Stimulated activated CD4-positive, alpha-beta T cell treated with anti-CD3 and anti-CD28 coated beads, Interleukin-2, amount 100 ng/mL, for 24 hours (primary cell): ENCODE measurements around the gene NDUFV3.
"Not testable (repeated sequence)": the region's sequence is repeated elsewhere in the genome, so short reads cannot be mapped to it uniquely, and the experiment has no call there.

Experiments used
- DNase-seq, 2 donors: peaks; one replicate each; pipeline ENCODE4 v3.0.0-alpha.2; 2020

The NDUFV3 gene

DNA sequence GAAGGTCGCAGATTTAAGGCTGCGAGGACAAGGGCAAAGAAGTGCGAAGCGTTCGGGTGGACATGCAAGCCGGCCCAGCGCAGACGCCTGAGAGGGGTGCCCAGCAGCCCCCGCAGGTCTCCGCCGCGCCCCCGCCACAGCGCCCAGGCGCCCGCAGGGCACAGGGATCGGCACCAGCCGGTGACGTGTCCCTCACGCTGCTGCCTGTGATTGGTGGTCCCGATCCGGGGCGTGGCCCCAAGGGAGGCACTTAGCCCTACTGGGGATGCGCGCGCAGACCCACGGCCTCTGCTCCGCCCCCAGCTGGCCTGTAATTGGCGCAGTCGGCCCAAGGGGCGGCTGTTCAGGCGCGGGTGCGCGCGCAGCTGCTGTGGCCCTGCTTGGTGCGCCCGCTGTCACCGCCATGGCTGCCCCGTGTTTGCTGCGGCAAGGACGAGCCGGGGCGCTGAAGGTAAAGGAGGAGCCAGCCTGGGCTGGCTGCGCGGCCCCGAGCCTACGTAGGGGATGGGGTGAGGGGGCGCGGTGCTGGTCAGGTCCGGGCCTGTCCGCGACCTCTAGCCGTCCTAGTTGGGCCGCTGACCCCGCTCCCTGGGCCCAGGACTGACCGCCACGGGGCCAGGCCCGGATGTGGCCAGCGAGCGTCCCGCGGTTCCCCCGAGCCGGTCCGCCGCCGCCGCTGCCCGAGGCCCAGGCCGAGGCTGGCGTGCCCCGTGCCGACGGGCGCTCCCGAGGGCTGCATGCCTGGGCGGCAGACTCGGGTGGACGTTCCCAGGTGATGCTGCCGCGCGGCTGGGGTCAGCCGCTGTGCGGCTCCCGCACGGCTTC, at the start of gene NDUFV3:
Gene NDUFV3, plus strand, starts transcription at position 379 of the 825 bp plus-strand sequence. Its CDS starts 25 bp downstream, at position 404.
- peak; percentile 100 for DNase-seq

DNA sequence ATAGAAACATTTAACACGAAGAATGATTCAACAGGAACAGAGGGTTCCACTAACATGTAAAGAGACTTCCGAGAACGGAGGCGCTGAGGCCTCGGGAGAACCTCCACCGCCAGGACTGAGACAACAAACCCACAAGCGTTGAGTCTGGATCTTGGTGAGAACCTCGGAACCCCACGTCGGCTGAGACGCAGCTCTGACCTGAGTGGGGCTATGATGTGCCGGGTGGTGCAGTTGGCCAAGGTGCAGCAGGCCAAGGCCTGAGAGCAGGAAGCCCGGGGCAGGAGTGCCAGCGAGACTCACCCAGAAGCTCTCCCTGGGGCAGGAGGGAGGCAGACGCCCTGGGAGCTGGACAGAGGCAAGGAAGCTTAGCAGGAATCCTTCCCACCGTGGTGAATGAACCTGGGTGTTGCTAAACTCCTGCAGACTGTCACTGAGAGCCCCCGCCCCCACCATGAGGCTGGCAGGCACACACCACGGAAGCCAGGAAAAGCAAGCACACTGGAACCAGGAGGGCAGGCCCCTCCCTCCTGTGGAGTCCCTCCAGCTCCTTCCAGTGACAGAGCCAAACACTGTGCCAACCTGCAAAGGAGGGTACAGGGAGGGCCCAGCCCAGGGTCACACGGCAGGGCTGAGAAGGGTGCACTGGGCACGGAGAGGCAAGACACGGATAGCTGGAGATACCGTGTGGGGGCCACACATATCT, 48.5 kb upstream of the NDUFV3 start:
- DNase-seq, result no peak

DNA sequence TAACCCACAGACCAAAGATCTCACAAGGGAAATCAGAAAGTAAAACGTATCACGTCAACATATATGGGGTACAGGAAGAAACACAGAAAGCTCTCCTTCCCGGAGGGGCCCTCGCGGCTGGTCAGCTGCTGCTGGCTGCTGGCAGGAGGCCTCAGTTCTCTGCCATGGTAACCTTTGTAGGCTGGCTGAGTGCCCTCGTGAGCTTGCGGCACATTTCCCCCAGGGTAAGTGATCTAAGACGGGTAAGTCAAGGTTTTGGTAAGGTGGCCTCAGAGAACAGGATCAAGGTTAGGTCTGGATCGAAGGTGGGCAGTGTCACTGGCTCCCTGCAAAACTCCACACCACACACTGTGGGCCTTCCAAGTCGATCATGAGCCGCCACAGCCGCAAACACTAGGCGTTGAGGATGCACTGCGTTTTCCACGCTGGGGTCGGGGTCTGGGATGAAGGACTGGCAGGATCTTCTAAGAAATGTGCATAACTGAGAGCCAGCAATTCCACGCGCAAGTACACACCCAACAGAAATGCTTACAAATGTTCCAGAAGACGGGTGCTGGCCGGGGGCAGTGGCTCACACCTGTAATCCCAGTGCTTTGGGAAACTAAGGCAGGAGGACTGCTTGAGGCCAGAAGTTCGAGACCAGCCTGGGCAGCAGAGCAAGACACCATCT, 47.7 kb upstream of the NDUFV3 start:
- DNase-seq, result no peak

DNA sequence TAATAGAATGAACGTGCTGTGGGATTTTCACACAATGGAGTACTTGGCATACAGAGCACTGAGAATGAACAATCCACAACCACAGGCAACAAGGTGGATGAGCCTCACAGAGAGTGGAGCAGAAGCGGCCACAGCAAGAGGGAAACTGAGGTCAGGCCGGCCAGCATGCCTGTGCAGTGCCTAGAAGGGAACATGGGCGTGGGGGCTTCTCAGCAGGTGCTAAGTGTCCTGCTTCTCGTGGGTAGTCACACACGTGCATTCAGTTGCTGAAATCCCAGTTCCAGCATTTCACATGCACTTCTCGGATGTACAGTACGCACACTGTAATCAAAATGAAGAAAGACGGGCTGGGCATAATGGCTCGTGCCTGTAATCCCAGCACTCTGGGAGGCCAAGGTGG, 46.9 kb upstream of the NDUFV3 start:
- DNase-seq, result no peak

DNA sequence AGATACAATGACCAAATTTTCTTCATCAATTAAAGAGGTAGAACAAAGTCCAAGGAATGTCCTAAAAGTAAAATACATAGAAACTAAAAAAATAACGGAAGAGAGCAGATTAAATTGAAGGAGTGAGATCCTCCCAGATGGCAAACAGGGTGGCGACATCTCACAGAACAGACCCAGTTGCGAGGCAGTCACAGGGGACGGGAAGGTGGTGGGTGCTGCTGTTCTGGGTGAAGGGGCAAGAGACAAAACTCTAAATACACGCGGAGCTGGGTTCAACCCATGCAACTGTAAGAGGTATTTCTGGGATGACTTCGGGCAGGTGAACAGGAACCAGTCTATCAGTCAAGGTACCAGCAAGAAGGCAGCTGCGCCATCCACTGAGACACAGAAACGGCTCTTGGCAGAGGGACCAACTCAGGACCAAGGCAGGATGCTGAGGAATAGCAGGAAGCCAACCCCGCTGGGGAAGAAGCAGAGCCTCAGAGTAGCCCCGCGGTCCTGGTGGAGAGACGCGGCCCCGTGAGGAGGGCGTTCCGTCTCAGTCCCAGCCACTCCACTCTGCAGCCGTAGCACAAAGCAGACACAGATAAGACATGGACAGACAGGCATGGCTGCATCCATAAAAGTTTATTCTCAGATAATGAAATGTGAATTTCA, 45.9 kb upstream of the NDUFV3 start:
- DNase-seq, result no peak

DNA sequence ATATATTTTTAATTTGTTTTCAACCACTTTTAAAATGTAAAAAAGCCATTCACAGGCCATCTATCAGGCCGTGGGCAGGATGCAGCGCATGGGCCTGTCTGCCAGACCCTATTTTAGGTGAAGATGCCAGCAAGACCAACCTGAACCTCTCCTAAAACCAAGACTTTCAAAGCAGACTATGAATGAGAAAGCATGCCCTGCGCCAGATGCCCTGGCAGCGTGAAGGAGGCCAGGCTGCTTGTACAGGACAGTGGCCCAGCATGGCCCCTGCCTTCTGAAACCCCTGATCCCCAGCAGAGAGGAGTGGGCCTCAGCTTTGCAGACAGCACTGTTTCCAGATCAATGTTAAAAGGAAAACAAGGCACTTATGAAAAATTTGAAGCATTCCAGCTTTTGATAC, 45.4 kb upstream of the NDUFV3 start:
- no peak for DNase-seq

DNA sequence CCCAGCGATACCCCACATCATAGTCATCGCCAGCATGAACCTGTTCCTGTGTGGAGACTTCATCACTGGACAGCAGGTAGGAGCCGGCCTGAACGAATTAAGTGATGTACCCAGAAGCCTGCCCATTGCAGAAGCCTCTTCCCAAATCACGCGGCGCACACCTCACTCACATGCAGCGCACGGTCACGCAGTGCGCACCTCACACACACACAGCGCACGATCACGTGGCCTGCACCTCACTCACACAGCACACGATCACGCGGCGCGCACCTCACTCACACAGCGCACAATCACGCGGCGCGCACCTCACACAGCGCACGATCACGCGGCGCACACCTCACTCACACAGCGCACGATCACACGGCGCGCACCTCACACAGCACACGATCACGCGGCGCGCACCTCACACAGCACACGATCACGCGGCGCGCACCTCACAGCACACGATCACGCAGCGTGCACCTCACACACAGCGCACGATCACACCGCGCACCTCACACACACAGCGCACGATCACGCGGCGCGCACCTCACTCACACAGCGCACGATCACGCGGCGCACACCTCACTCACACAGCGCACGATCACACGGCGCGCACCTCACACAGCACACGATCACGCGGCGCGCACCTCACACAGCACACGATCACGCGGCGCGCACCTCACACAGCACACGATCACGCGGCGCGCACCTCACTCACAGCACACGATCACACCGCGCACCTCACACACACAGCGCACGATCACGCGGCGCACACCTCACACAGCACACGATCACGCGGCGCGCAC, 44.8 kb upstream of the NDUFV3 start:
- DNase-seq, result not testable (repeated sequence)

DNA sequence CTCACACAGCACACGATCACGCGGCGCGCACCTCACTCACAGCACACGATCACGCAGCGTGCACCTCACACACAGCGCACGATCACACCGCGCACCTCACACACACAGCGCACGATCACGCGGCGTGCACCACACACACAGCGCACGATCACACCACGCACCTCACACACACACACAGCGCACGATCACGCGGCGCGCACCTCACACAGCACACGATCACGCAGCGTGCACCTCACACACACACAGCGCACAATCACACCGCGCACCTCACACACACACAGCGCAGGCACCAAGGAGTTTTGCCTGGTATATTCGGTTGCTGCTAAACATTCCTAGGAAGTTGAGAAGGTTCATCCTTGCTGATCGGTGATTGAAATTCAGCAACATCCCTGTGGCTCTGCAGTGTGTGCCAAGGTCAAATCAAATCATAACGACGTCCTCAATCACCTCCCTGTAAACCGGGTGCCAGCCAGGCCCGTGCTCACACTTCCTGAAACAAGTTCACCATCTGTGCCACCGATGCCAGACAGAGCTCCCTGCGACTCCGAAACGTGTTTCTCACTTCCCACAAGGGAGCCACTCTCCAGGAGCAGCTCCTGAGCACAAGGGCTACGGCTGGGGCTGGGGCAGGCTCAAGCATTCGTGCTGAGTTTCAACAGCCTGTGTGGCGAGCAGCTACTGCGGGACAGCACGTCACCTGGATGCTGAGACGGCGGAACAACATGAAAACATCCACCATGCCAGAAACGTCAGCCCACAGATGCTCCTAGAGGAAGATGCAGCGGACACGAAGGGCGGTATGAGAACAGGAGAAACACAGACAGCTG, 44.0 kb upstream of the NDUFV3 start:
- DNase-seq, result no peak

DNA sequence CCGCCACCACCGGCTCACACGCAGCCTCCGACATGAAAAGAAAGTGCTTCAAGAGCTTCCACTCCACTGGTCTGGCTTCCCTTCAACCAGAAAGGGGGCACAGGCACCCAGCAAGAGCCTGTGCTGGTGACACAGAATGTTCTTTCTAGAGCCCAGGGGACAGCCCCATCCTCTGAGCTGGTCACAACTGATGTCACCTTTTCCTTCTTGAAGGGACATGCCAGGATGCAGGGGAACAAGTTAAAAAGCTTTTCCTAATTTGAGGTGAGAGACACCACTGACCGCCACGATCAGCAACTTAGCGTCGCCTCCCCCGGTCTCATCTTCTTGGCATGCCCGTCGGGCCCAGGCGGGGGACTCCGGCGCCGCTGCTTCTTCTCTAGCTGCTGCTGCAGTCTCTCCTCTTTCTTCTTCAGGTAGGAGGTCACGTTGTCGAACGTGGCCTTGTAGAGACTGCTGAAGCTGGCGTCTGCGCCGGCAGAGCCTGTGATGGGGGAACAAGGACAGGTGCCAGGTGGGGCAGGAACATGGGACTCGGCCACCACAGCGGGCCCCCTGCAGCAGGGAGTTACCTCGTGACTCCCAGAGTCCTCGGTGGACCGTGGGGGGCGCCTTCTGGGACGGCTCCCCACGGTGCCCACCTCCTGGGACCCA, 43.2 kb upstream of the NDUFV3 start:
- no peak for DNase-seq

DNA sequence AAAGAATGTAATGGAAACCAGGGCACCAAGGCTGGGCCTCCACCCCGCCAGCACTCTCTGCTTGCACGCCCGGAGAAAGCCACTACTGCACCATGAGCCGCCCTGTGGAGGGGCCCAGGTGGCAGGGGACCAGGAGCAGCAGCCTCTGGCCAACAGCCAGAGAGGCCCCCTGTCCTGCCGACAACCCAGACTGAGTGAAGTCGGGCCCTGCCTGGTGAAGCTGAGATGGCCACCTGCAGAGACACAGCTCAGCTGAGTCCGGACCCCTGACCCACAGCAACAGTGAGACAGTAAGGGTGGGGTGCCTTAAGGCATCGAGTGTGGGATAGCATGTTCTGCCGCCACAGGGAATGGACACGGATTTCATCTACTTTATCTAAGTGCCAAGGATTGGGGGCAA, 42.6 kb upstream of the NDUFV3 start:
- no peak for DNase-seq

DNA sequence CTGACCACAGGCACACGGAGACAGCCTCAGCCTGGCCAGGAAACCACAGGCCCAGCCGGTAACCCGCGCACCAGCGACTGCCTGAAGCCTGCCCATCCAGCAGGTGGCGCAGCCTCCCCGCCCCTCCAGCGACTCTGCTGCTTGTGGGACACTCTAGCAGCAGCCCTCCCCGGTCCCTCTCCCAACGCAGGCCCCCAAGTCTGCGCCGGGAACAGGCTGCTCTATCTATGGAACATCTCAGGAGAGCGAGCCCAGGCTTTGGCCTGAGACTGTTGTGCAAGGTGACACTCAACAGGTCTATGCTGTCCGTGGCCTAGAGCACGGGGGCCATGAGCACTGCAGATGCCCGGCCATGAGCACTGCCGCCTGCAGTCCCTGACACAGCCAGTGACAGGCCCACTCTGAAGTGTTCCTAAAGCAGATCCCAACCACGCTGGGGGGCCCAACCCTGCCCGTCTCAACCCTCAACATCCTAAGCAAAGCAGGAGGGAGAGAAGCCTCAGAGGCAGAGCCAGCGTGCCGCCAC, 42.2 kb upstream of the NDUFV3 start:
- DNase-seq, result peak in 1 of 2 donors; percentile 54

DNA sequence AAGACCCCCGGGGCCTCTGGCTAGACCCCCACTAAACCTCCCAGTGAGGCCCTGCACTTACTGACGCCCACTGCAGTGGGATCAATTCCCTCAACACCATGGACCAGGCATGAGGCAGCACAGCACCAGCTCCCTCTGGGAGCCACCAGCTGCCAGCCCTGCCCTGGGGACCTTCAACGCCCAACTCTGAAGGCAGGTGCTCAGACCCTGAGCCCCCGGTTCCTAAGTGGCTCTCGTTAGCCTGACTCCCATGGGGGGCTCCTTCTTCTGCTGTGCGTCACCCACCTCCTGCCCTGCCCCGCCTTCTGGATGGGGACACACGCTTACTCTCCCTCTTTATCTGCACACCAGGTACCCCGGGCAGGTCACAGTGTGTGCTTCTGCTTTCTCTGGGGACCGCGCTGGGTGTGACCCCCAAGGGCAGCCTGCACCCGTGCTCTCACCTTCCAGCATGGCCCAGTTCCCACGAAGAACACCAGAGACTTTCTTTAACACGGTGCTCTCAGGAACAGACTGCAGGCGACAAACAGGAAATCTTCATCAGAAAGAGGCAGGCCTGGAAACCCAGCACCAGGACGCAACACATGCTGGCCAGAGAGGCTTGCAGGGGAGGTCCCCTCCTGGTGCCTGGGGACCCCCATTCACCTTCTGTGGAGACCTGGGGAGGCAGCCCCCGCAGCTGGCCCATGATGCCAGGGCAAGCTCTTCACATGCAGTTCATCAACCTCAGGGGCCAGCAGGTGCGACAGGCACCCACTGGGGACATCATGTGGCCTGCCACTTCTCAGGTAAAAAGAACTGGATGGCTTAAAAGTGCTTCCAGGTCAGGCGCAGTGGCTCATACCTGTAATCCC, 41.1 kb upstream of the NDUFV3 start:
- no peak for DNase-seq

DNA sequence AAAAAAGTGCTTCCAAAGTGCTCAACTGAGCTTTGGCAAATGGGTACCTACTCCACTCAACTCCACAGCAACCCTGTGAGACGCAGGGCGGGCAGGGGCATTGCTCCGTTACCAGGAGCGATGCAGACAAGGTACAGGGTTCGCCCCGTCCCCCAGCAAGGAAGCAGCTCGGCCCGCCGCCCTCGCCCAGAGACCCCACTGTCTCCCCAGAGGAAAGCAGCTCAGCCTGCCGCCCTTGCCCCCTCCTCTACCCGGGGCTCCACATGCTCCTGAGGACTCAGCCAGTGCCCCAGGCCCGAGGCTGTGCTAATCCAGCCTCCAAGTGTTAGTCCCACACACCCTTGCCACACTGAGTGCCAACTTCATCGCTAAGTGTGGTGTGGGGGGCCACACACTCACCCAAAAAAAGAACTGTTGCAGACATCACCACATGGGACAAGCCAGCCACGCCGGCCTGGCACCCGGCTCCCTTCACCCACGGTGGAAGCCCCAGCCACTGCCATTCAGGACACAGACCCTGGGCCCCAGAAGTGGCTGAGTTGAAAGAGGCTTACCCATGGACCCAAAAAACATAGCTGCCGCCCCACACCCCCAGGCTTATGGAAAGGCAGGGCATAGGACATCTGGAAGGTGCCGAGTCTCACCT, 40.1 kb upstream of the NDUFV3 start:
- no peak for DNase-seq

DNA sequence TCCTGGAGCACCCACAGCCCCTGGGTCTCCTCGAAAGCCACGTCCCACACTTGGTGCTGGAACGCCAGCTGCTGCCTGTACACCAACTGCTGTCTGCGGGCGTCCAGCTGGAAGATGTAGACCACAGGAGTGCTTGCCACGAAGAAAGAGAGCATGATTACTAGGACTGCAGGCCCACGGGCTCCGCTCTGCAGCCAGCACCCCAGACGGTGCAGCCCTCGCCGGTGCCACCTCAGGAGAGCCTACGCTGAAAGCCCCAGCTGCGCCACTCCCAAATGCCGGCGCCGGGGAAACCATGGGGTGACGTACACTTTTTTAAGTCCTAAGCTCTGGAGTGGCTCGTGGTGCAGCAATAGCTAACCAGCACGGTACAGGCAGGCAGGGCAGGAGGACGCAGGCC, 39.5 kb upstream of the NDUFV3 start:
- no peak for DNase-seq

DNA sequence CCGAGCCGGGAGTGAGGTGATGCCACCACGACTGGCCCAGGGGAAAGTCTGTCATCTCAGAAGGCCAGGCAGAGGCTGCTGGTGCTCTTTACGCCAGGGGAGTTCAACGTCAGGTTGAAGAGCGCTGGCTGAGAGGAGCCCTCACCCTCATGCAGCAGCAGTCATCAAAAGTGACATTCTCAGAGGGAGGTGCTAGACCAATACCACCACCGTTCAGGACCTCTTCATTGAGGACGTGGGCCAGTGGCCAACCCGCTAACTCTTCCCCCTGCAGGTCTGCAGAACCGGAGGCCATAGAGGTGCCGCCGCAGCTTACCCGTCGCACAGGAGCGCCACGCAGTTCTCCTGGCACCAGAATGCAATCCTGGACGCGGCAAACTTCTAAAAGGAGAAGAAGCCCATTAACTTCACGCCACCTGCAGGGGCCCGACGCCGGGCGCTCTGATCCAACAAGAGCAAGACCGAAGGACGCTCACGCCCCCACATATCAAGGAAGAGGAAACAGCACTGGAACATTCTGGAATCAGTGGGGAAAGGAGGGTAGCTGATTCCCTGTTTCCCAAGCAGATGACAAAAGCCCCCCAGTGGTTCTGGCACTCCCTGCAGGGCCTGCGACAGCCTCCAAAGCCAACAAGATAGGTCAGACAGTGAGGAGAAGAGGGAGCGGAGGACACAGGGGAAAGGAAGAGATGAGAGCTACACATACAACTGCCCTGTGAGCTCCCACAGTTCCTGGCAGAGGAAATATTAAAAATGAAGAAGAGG, 38.7 kb upstream of the NDUFV3 start:
- no peak for DNase-seq

DNA sequence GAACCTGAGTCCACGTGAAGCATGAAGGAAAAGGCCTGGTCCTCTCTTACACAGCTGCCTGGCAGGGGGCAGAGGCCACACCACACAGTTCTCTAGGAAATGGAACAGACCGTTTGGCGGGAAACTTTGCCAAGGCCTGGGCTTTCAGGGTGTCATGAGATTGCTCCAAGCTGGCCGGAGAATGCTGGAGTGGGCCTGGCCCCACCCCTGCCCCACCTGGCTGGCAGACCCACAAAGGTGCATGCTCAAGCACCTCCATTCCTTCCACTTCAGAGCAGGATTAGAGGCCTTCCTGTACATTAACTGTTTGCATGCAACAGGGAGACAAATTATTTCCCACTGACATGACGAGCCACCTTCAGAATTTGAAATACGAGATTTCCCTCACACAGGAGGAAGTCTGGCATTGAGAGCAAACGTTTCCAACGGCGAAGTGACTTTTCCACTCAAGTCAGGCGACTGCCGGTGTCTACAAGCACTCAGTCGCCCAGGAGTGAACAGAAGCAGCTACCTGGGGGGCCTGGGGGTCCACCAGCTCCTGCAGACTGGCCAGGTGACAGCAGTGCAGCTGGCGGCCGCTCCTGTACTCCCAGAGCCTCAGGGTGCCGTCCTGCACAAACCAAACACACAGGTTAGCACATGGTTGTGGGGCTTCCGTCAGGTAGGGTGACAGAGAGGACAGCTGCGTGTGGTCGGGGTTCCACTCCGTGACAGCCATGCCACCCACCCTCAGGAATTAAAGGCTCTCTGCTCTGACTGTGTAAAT, 37.8 kb upstream of the NDUFV3 start:
- DNase-seq, result no peak

DNA sequence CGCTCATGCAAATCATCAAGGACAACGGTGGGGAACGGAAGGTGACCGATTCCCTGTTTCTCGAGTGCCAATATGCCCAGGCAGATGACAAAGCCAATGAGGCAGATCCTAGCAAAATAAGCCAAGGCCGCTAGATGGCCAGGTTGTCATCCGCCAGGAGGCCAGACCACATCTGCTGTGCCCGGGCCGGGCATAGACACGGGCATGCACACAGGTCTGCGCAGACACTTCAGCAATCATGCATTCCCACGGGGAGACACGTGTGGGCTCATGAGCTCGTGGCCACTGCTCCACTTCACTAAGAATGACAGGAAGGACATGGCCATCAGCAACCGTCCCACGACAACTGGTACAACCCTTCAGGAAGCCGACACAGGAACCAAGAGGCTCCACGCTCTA, 37.2 kb upstream of the NDUFV3 start:
- no peak for DNase-seq

DNA sequence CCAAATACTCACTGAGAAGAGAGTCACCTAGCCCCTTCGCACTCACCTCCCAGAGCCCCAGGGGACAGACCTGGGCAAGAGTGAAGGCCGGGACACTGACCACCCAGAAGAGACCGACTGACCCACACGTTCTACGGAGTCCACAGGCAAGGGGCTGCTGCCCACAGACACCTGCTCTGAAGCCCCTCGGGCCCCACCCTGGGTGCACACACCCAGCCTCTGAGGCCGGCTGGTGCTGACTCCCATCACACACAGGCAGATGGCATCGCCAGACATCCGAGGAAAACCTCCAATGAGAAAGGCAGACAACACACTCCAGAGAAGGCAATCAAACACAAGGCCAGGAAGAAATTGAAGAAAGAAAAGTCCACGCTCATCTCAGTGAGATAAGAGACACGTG, 35.9 kb upstream of the NDUFV3 start:
- DNase-seq, result no peak
